Neural progenitor cell (in vitro differentiated cells): ENCODE data around the gene TMEM117.

Experiments used
- CTCF ChIP-seq: fragments of 200-600 bp; sonication (generic); IDR thresholded peaks from 2 replicates; pipeline ENCODE4 v1.5.1; 2017; ENCODE audit warnings: antibody characterized with exemption, mild to moderate bottlenecking
- EZH2 ChIP-seq: fragments of 200-600 bp; sonication (generic); IDR thresholded peaks from 2 replicates; pipeline ENCODE4 v1.6.1; 2017; ENCODE audit warnings: antibody characterized with exemption, mild to moderate bottlenecking, moderate library complexity
- EZH2phosphoT487 ChIP-seq: fragments of 200-600 bp; sonication (generic); IDR thresholded peaks from 2 replicates; pipeline ENCODE4 v1.6.1; 2017; ENCODE audit warnings: antibody characterized with exemption

GRCh38 chr12:43898474-43898873 is 62.6 kb downstream of the TMEM117 start:
- TF ChIP-seq CTCF (no peak), EZH2 (no peak), EZH2phosphoT487 (no peak)
